ENCODE data around the gene ANXA2.

DNA sequence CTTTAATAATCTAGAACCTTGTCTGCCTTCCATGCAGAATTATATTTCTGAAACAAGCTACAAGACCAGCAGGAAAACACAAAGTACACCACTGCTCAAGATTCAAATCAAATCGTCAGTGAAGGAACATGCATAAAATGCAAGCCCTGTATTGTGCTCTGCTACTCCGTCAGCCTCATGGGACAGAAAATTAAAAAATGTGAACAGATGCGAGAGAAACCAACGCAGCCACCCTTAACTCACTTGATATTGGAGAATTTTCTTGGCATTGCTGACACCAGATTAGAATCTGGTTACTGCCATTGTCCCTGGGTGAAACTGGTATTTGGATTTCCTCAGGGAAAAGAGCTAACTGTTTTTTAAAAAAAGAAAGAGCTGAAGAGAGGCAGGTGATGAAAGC is 23.6 kb downstream of the ANXA2 start:
- TF ChIP-seq YY1 (IDR thresholded peaks at IDR 0.05; ENCODE audit: insufficient read depth, insufficient read length): no peak
- TF ChIP-seq ZNF274 (IDR thresholded peaks at IDR 0.05; ENCODE audit: low read depth, low read length): no peak
